HG03103 (cell line): ENCODE results near the gene RDH16.

Experiments used
- ATAC-seq: cut with Tn5 transposase; IDR thresholded peaks from one replicate; pipeline ENCODE4 v1.9.1; 2021; ENCODE audit warnings: low read depth; ENCODE audit not compliant: unreplicated experiment

Gene RDH16, protein sequence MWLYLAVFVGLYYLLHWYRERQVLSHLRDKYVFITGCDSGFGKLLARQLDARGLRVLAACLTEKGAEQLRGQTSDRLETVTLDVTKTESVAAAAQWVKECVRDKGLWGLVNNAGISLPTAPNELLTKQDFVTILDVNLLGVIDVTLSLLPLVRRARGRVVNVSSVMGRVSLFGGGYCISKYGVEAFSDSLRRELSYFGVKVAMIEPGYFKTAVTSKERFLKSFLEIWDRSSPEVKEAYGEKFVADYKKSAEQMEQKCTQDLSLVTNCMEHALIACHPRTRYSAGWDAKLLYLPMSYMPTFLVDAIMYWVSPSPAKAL

GRCh38 chr12:56957229-56958052, at the start of gene RDH16:
Gene RDH16, minus strand, starts transcription at chr12:56957608. Its CDS starts 146 bp downstream, at chr12:56957462.
- no peak for ATAC-seq

DNA sequence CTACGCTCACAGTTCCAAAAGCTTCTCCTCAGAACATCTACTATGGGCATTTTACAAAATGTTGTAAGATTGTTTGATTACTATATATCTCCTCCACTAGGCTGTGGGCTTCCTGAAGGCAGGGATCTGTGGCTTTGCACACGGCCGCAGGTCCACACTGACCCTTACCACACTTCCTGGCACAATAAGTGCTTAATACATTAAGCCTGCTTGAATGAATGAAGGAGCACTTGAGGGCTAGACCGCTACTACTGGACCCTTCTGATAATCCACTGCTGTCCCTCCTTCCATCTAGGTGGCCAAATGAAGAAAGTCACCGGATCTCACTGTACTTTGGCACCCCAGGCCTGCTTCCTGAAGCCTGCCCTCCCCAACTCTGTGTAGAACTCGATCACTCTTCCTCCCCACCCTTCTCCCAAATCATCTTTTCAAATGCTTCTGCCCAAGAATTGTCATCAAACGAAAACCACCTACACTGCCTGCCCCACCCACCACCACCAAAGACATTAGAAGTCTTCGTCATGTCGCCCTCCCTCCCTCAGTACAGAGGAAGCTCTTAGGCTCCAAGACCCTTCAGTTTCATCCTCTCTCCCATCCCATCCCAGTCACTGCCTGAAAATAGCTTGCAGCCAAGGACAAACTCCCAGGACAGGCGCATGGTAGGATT, 49.5 kb upstream of the RDH16 start:
- no peak for ATAC-seq

DNA sequence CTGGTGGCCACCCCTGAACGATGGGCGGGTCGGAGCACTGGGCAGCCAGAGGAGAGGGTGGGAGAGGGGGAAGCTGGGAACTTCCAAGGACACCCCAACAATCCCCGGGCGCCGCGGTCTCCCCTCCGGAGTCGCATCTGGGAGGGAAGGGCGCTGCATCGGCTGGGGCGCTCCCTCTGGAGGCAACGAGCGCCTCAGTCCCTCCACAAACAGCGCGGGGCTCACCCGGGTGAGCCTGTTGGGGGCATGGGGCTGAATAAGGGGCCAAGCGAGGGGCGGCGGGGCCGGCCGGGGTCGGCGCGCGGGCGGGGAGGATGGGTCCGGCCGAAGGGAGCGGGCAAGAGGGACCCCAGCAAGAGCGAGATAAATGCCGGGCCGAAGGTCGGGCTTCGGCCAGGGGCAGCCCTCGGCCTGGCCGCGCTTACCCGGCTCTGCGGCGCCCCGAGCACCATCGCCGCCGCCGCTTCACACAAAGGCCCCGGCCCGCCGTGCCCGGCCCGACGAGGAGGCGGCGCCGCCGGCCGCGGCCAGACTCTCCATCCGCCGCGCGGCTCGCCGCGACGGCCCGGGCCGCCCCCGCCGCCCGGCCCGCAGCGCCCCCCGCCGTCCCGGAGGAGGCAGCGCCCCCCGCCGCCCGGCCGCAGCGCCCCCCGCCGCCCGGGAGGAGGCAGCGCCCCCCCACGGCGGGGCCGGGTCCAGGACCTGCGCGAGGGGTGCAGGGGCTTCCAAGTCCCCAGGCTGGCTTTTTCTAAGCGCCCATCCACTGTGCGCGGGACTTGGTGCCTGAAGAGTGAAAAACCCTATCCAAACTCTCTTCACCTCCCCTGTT, 48.8 kb upstream of the RDH16 start, which contains the start of gene ZBTB39:
Gene ZBTB39 (minus strand): TSS at position 567 of the 829 bp plus-strand sequence. CDS start 1,629 bp downstream, outside the sequence.
- peak; percentile 46 for ATAC-seq

DNA sequence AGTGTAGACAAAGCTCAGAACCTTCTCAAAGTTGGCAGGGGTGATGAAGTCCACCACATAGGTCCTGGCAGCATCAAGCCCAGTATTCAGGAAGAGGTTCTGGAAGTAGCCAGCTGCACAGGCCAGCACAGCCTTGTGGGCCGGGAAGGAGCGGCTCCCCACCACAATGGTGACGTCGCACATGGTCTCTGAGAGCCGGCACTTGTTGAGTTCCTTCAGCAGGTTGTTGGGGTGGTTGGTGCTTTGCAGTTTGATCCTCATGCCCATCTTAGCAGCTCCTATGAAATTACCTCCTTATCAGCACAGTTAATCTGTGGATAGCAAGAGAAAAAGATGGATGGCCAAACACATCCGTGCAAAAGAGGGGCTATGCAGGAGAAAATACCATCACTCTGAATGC, 47.2 kb upstream of the RDH16 start:
- ATAC-seq, result no peak

GRCh38 chr12:57003395-57003794, 46.0 kb upstream of the RDH16 start:
- no peak for ATAC-seq

DNA sequence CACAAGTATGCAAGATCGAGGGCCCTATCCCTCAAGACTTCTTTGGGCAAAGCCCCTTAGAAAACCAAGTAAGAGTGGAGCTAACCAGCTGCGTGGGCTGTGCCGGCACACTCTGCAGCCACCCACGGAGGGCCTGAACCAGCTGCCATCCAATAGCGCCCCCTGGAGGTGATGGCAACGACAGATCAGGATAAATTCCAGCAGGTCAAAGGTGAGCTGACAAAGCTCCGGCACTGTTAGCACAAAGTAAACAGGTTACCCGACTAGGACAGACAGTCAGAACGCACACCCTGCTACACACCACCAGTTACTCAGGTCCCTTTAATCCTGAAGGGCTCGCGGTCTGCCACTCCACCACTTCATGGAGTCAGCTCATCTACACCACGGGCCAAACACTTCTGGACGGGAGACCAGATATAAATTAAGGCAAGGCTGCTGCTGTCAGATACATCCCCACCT, 44.1 kb upstream of the RDH16 start:
- ATAC-seq, result no peak

DNA sequence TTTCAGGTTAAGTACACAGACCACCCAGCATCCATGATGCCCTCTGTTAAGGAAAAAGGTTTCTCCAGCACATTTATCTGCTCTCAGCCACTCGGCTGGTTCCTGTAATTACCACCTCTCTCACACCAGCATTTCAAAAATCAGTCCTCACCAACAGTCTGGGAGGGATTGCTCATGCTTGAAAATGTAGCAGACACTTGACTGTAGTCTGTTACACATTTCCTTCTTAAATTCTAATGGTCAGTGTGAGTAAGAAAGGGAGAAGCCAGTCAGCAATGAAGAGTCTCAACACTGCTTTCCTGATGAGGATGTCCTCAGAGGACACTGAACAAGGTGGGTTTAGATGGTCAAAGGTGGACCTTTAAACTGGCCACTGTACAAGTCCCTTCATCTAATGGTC, 43.0 kb upstream of the RDH16 start:
- no peak for ATAC-seq

- ATAC-seq, result no peak
These were observed 42.0 kb upstream of the RDH16 start for GRCh38 chr12:56999456-56999855.

GRCh38 chr12:56998981-56999380, 41.6 kb upstream of the RDH16 start:
- peak; percentile 80 for ATAC-seq

DNA sequence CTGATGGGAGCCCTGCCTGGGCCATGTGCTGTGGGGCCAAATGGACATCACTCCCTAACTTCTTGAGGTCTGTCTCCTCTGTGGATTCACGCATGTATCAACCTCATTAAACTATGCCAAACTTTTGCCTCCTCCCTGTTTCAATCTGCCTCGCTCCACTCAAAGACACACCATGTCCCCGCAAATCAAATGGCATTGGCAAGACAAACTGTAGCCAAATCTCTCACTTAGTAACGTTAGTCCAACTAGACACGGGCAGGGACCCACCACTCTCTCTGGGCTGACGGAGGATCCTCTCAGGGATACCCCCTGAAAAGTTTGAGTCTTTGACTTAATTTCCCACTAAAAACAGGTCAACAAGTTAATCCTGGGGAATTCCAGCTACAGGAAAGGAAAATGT, 40.9 kb upstream of the RDH16 start:
- no peak for ATAC-seq

DNA sequence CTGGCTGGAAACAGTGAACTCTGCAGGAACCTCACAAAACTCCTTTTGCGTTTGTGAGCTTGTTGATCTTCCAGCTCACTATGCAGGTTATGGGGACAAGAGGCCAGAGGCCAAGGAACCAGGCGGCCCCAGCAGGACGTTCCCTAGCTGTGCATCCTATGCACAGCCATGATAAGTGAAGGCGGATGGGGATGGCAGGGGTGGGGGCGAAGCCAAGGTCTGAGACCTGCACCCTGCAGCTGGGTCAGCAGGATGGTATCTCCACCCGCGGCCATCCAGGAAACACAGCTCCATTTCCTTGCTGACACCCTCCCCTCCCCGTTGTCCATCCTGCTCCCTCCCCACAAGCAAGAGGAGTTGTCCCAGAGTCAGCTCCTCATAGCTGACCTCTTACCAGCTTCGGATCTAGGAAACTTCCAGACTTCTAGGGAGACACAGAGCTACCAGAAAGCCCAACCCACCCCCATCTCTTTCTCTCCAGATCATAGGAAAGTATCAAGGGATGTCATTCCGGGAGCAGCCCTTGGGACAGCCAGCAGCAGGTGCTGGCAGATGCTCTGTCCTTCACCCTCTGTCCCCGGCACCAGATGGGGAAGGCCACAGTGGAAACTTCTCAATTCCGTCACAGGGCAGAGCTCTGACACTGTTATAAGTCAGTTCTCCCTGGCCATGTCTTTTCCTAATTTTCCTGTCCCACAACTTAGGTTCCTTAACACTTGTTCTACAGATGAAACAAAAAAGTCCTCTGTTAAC, 39.6 kb upstream of the RDH16 start:
- ATAC-seq, result no peak

- no peak for ATAC-seq
These were observed 38.6 kb upstream of the RDH16 start for GRCh38 chr12:56995930-56996496.

- ATAC-seq, result no peak
These were observed 38.0 kb upstream of the RDH16 start for GRCh38 chr12:56995201-56995929.

DNA sequence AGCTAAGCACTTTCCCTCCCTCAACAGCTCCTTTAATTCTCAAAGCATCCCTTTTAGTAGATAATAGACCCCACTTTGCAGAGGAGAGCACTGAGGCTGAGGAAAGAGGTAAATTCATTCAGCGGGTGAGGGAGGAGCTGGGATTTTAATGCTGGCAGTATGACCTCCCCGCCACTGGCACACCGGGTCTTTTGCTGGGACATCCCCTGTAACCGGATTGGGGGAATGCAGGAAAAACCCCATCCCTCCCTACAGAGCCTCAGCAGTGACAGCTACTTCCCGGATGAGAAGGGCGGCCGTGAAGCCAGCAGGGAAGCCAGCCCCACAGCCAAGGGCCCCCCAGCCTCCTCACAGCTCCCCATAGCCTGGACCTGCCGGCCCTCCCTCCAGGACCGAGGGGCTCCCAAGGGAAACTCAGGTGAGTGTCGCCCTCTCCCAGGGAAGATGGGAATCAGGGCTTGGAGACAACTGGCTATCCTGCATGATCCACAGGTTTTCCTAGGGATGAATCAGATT, 36.9 kb upstream of the RDH16 start:
- no peak for ATAC-seq

DNA sequence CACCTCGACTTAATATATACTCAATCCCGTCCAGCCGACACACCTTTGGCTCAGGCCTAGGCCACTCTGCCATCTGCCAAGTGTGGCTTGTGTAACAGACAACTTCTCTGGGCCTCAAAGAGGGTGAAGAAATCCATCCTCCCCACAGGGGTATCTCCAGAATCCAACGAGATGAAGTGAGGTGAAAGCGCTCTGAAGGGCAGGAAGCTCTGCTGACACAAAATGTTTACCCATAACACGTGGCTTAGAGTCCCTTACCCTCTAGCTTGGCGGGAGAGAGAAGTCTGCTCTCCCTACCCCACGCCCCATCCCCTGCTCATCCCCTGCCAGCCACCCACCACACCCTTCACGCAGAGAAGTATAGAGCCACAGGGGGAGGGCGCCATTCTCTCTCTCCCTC, 35.9 kb upstream of the RDH16 start:
- no peak for ATAC-seq

DNA sequence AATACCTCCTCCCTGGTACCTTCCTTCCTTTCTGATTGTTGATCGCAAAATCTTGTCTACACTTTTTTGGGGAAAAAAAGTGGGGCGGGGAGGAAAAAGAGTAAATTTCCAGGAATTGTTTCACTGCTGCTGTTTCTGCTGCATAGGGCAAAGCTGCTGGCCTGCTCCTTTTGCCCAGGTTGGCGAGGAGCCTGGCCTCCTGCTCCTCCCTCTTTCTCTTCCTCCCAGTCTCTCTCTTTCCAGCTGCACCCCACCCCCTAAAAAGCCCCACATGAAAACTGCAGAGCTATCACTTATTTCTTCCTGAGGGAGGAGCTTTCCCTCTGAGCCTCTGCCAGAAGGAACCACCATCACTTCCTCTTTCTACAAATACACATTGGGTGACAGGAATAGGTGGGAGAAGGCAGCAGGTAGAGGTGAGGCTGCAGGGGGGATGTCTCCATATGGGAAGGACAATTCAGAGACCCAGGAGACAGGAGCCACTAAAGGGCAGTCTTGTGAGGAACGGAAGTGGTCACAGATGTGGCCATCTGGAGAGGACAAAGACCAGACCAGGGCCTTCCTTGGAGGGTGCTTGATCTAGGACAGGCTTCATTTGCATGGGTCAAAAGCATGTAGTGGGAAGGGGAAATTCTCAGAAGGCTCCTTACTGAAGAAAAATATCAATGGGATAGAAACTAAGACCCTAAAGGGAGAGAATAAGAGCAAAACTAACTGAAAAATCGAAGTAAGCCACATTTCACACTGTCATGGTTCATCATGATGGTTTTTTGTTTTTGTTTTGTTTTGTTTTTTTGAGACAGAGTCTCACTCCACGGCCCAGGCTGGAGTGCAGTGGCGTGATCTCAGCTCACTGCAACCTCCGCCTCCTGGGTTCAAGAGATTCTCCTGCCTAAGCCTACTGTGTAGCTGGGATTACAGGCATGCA, 34.2 kb upstream of the RDH16 start:
- ATAC-seq, result no peak

DNA sequence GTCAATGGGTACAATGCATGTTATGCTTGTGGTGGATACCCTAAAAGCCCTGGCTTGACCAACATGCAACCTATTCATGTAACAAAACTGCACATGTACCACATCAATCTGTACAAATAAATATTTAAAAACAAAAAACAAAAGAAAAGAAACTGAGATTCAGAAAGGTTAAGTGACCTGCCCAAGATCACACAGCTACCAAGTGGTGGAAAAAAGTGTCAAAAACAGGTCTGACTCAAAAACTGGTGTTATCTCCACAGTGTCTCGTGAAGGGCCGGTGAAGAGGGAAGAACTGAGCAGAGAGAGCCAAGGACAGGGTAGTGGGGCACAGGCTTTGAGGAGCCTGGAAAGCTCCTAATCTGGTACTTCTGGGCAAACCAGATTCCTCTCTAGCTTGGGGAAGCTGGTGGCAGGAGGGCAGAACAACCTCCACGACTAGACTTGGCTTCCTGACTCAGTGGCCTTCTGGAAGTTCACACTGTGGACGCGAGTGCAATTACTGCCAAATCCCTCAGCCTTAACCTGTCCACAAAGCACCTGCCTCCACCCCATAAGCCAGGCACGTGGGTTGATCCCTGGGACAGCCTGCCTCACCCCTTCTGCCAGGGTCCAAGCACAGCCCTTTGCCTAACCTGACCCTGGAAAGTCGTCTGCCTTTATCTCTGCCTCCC, 33.4 kb upstream of the RDH16 start:
- no peak for ATAC-seq
